Fibroblast of pulmonary artery (primary cell): Measurements from ENCODE around the gene WDR64.
"Not testable (repeated sequence)": the region's sequence is repeated elsewhere in the genome, so short reads cannot be mapped to it uniquely, and the experiment has no call there.

Experiments
- DNase-seq: peaks from one replicate; pipeline ENCODE4 v3.0.0-alpha.2; 2010; ENCODE audit warnings: low read depth
- H3K4me3 ChIP-seq: replicated peaks from 2 replicates; pipeline ENCODE4 v1.5.1; 2011; ENCODE audit warnings: low read depth, mild to moderate bottlenecking, control low read depth, low read length, moderate library complexity
- CTCF ChIP-seq: IDR thresholded peaks from 2 replicates; pipeline ENCODE4 v1.5.1; 2011; ENCODE audit warnings: mild to moderate bottlenecking, control low read depth, low read length, inconsistent platforms; ENCODE audit errors: missing control alignments

The WDR64 gene

GRCh38 chr1:241817956-241818612, 166.0 kb downstream of the WDR64 start:
- DNase-seq: no peak
- no peak overlapping the region for H3K4me3 ChIP-seq
- no peak for TF ChIP-seq CTCF

- no peak for TF ChIP-seq CTCF
Measured at GRCh38 chr1:241819340-241819866, 167.3 kb downstream of the WDR64 start.

GRCh38 chr1:241821363-241821762, 169.3 kb downstream of the WDR64 start:
- TF ChIP-seq CTCF: no peak
- no peak overlapping the region for H3K4me3 ChIP-seq
- no peak for DNase-seq

More at GRCh38 chr1:241819340-241819866, 167.3 kb downstream of the WDR64 start:
- DNase-seq: no peak
- no peak overlapping the region for H3K4me3 ChIP-seq

- DNase-seq: no peak
- TF ChIP-seq CTCF: no peak
Measured at GRCh38 chr1:241822846-241823245, 170.8 kb downstream of the WDR64 start.

GRCh38 chr1:241823925-241824324, 171.8 kb downstream of the WDR64 start:
- H3K4me3 ChIP-seq: no peak overlapping the region
- no peak for TF ChIP-seq CTCF
- DNase-seq: no peak

More at GRCh38 chr1:241822846-241823245, 170.8 kb downstream of the WDR64 start:
- H3K4me3 ChIP-seq: no peak overlapping the region

- TF ChIP-seq CTCF: no peak
- peak; percentile 14 for DNase-seq
- H3K4me3 ChIP-seq: no peak overlapping the region
Measured at GRCh38 chr1:241825581-241825980, 173.5 kb downstream of the WDR64 start.

- not testable (repeated sequence) for H3K4me3 ChIP-seq, DNase-seq
Measured at GRCh38 chr1:241826613-241827012, 174.5 kb downstream of the WDR64 start.
